Measurements from ENCODE around the gene CENPB.
A peak's percentile ranks its signal among the peaks of the same experiment; 100 is the strongest.

CENPB gene

DNA sequence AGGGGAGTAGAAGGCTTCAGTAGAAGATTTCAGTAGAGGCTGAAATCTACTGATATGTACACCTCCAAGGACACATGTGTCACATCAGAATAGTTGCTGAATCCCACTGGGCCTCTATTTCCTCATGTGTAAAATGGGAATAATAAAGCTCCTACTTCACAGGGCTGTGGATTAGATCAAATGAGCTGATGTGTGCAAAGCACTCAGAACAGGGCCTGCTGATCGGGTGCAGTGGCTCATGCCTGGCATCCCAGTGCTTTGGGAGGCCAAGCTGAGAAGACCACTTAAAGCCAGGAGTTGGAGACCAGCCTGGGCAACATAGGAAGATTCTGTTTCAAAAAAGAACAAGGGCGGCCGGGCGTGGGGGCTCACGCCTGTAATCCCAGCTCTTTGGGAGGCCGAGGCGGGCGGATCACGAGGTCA lies 25.7 kb upstream of the CENPB start:
- TF ChIP-seq CTCF (IDR thresholded peaks at IDR 0.05): no peak
- Mint-ChIP-seq H3K27me3 (ENCODE audit: low read depth, poor library complexity) (peaks cover 16% of the 10 kb centered on the region), H3K4me3 (no peak overlapping the region), H3K36me3 (ENCODE audit: low read depth) (no peaks in the 10 kb centered on the region), H3K9me3 (no peaks in the 10 kb centered on the region), H3K4me1 (peaks cover 17% of the 10 kb centered on the region), H3K27ac (no peak overlapping the region)
- DNase-seq: no peak

DNA sequence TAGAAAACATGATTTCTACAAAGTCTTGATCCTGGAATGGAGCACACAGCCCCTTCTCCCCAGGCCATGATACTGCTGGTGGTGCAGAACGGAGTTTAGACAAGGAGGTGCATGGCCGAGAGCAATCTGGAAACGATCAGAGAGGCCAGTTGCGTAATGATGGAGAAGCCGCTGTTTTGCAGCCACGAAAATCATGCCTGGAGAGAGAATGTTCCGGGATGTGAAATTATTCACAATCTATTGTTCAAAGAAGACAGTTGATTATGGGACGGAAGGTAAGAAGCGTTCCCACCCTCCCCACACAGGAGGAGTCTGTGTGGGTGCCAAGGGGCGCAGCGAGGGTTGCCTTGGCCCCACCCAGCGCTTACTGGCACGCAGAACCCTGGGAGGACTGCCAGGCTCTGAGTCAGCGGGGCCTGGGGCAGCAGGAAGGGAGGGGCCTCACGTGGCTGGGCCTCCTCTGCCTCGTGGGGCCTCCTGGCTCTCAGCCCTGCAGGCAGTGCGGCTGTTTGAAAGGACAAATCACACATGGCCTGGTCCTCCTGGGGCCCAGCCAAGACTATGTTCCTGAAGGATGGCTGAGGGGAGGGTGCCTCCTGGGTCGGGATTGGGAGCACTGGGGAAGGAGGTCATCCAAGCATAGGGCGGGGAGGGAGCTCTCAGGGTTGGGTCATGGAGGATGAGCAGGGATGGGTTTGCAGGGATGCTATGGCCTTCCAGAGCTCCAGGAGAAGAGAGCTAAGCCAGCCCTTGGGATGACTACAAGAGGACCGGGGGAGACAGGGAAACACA lies 25.1 kb upstream of the CENPB start:
- Mint-ChIP-seq H3K4me3 (no peak overlapping the region), H3K9me3 (no peaks in the 10 kb centered on the region), H3K27ac (no peak overlapping the region), H3K27me3 (ENCODE audit: low read depth, poor library complexity) (peaks cover 16% of the 10 kb centered on the region), H3K4me1 (peaks cover 23% of the 10 kb centered on the region), H3K36me3 (ENCODE audit: low read depth) (no peaks in the 10 kb centered on the region)
- TF ChIP-seq CTCF (IDR thresholded peaks at IDR 0.05): no peak
- DNase-seq: no peak

DNA sequence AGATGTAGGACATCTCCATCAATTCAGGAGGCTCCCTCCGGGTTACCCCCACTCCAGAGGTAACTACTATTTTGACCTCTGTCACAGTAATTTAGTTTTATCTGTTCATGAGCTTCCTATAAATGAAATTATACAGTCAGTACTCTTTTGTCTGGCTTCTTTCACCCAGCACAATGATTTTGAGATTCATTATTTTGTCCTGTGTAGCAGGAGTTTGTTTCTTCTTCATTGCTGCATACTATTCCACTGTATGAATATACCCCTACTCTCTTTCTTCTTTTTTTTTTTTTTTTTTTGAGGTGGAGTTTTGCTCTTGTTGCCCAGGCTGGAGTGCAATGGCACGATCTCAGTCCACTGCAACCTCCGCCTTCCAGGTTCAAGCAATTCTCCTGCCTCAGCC lies 22.0 kb upstream of the CENPB start:
- no peak overlapping the region for H3K27ac Mint-ChIP-seq
- H3K27me3 Mint-ChIP-seq (ENCODE audit: low read depth, poor library complexity): peaks cover 9% of the 10 kb centered on the region
- H3K36me3 Mint-ChIP-seq (ENCODE audit: low read depth): peaks cover 16% of the 10 kb centered on the region
- peaks cover 31% of the 10 kb centered on the region for H3K4me1 Mint-ChIP-seq
- H3K9me3 Mint-ChIP-seq: no peaks in the 10 kb centered on the region
- TF ChIP-seq CTCF (IDR thresholded peaks at IDR 0.05): no peak
- no peak for DNase-seq
- no peak overlapping the region for H3K4me3 Mint-ChIP-seq

DNA sequence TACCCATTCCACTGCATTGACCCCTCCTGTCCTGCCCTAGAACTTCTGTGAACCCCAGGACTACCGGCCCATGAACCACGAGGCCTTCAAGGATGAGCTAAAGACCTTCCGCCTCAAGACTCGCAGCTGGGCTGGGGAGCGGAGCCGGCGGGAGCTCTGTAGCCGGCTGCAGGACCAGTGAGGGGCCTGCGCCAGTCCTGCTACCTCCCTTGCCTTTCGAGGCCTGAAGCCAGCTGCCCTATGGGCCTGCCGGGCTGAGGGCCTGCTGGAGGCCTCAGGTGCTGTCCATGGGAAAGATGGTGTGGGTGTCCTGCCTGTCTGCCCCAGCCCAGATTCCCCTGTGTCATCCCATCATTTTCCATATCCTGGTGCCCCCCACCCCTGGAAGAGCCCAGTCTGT lies 18.2 kb upstream of the CENPB start:
- peaks cover 38% of the 10 kb centered on the region for H3K4me1 Mint-ChIP-seq

DNA sequence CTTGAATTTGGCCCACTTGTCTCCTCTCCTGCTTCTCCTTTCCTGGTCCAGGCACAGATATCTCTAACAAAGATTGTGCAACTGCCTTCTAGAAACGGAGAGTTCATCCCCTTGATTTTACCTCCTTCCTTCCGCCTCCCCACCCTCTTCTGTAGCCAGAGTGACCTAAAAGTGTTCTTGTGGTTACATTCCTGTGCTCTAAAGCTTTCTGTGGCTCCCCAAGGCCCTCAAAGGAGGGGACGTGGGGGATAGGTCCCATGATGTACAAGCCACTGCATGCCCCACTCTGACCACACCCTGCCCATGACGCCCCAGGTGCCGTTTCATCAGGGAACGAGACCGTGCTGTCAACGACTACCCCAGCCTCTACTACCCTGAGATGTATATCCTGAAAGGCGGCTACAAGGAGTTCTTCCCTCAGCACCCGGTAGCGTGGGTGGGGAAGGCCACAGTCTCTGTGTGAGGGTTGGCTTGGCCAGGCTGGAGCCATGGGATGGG lies 17.8 kb upstream of the CENPB start:
- peaks cover 43% of the 10 kb centered on the region for H3K4me1 Mint-ChIP-seq
- H3K27ac Mint-ChIP-seq: no peak overlapping the region
- TF ChIP-seq CTCF (IDR thresholded peaks at IDR 0.05): no peak
- no peak overlapping the region for H3K4me3 Mint-ChIP-seq
- peaks cover 27% of the 10 kb centered on the region for H3K36me3 Mint-ChIP-seq (ENCODE audit: low read depth)
- H3K9me3 Mint-ChIP-seq: no peaks in the 10 kb centered on the region
- no peak for DNase-seq
- peaks cover 3% of the 10 kb centered on the region for H3K27me3 Mint-ChIP-seq (ENCODE audit: low read depth, poor library complexity)

More for the DNA sequence above, 18.2 kb upstream of the CENPB start:
- H3K9me3 Mint-ChIP-seq: no peaks in the 10 kb centered on the region
- no peak for TF ChIP-seq CTCF (IDR thresholded peaks at IDR 0.05)
- H3K27ac Mint-ChIP-seq: peak overlapping the region; percentile 34
- H3K4me3 Mint-ChIP-seq: no peak overlapping the region
- H3K27me3 Mint-ChIP-seq (ENCODE audit: low read depth, poor library complexity): peaks cover 3% of the 10 kb centered on the region
- no peak for DNase-seq
- peaks cover 27% of the 10 kb centered on the region for H3K36me3 Mint-ChIP-seq (ENCODE audit: low read depth)

GRCh38 chr20:3803854-3804253 lies 17.3 kb upstream of the CENPB start:
- Mint-ChIP-seq H3K27ac (no peak overlapping the region), H3K27me3 (ENCODE audit: low read depth, poor library complexity) (peaks cover 3% of the 10 kb centered on the region), H3K4me1 (peaks cover 47% of the 10 kb centered on the region), H3K9me3 (no peaks in the 10 kb centered on the region), H3K36me3 (ENCODE audit: low read depth) (peaks cover 27% of the 10 kb centered on the region), H3K4me3 (no peak overlapping the region)
- DNase-seq: no peak
- TF ChIP-seq CTCF (IDR thresholded peaks at IDR 0.05): no peak
